GM12873 (cell line): ENCODE data around the gene BOD1.

ENCODE experiments used
- TF ChIP-seq, protein P1 (sequence below): IDR thresholded peaks from 2 replicates; pipeline ENCODE4 v1.5.1; 2012; ENCODE audit warnings: low read depth, mild to moderate bottlenecking, moderate library complexity, low read length, control low read depth; ENCODE audit not compliant: insufficient read depth; ENCODE audit errors: missing control alignments

Gene BOD1

DNA sequence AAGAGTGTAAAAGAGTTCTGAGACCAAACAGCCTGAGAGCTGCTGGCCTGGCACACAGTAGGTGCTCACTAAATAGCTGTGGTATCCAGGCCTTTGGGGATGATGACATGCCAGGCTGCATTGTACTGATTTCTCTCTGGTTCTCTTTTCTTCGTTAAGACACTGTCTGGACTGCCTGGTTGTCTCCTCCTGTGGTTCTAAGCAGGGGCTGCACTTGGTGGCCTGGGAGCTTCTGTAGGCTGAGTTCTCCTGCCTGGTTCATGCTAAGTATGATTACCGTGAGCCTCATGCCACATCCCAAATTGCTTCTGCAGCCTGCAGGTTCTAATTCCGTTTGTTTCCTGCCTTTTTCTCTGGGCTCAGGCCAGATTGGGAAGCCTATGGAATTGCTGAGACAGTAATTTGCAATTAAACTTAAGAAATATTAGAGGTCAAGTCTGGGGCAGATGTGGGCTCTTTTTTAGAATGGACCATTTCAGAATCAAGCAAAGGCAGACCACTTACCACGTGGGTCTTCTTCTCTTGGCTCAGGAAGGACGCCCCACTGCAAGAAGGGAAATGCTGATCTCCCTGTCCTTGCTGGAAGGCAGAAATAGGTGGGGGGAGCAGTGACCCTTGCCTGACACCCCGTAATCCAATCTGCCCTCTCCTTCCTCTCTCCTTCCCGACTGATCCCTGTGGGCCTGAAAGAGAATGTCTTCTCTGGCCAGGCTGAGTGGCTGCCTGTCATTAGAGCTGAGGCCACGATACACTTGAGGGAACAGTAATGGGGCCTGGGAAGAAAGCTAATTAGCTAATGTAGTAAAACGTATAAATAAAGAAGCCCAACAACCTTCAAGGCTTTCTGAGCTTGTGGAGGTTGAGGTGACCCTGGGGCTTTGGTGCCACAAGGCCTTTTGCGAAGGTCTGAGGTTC lies 21.9 kb upstream of the BOD1 start:
- TF ChIP-seq, protein P1, sequence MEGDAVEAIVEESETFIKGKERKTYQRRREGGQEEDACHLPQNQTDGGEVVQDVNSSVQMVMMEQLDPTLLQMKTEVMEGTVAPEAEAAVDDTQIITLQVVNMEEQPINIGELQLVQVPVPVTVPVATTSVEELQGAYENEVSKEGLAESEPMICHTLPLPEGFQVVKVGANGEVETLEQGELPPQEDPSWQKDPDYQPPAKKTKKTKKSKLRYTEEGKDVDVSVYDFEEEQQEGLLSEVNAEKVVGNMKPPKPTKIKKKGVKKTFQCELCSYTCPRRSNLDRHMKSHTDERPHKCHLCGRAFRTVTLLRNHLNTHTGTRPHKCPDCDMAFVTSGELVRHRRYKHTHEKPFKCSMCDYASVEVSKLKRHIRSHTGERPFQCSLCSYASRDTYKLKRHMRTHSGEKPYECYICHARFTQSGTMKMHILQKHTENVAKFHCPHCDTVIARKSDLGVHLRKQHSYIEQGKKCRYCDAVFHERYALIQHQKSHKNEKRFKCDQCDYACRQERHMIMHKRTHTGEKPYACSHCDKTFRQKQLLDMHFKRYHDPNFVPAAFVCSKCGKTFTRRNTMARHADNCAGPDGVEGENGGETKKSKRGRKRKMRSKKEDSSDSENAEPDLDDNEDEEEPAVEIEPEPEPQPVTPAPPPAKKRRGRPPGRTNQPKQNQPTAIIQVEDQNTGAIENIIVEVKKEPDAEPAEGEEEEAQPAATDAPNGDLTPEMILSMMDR, result no peak

DNA sequence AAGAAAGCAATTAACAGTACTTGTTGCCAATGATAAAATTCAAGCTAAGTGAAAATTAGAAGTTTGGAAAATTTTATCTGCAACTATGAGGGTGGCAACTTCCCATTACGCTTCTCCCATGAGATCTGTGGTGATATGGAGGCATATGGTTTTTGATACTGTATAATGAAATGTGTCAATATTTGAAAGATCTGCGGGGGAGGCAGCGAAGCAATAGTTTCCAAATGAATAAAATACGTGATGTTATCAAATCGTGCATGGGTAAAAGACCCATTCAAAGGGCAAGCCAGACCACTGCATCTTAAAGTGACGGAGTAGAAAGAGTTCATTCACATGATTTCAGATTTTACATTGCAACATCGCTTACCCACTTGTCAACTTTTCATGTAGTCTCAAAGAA lies 20.9 kb upstream of the BOD1 start:
- TF ChIP-seq, protein P1, result no peak

DNA sequence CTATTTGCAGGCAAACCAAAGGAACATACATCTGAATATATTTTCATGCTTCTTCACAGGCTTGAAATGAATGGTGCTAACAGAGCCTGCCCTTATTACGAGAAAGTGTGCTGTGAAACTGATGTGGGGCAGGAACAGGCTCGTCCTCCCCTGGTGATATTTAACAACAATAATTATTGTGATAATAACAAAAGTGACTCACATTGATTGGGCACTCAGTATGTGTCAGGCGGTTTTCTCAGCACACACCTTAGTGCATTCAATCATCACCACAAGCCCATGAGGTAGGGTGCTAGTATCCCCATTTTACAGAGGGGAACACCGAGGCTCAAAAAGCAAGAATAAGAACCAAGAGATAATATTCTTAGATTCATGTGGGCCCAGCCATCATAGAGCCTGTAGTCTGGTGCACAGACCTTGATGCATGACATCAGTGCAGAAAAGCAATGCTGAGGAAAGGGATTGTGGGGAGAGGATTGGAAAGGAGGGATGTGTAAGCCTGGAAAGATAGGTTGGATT lies 18.1 kb upstream of the BOD1 start:
- TF ChIP-seq, protein P1, result no peak

DNA sequence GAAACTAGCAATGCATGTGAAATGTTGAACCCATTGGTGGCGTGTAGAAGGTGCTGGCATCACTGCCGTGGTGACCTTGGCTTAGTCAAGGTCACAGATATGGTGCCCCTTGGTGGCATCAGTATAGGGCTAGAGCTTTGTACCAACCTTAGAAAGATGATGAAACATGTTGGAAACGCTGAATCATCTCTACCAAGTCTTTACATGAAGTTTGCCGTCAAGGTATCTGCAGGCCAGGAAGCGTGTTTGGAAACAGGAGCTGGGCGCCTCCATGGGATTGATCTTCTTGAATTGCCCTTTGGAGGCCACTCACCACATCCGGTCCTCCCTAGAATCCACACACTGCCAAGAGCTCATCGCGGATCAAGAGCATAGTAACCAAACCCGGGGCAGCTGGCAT lies 16.9 kb upstream of the BOD1 start:
- TF ChIP-seq, protein P1, result no peak

DNA sequence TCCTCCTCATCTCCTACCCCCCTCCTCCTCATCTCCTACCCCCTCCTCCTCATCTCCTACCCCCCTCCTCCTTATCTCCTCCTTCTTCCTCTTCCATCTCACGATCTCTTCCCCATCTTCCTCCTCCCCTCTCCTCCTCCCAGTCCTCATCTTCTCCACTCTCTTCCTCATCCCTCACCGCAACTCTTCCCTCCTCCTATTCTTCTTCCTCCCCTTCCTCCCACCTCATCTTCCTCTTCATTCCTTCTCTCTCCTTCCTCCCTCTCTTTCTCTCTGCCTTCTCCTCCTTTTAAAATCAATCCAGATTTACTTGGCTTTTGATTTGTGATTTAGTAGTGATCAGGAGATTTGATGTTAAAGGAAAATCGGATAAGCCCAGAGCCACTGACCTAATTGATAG lies 15.0 kb upstream of the BOD1 start:
- TF ChIP-seq, protein P1, result no peak

DNA sequence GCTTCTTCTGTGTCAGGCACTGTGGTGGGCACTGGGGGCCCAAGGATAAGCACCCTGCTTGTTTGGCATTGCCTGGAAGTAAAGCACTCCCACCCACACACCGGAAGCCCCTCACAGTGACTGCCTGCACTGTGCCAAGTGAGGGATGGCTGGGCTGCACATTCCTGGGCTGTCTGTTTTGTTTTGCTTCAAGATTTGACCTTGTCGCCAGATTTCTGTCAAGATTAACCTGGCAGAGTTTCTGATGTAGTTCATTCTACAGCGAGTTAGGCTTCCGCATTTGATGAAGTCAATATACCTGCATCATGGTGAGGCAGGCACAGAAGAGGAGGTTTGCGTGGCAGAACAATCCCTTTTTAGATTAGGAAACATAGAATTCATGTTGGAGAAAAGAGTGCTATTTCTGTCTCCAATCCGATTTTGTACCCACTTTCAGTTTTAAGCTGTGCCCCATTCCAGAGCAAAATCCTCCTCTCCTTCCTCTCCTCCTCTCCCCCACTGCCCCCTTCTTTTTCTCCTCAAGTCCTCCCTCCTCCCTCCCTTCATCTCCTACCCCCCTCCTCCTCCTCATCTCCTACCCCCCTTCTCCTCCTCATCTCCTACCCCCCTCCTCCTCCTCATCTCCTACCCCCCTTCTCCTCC lies 14.4 kb upstream of the BOD1 start:
- TF ChIP-seq, protein P1, result no peak

DNA sequence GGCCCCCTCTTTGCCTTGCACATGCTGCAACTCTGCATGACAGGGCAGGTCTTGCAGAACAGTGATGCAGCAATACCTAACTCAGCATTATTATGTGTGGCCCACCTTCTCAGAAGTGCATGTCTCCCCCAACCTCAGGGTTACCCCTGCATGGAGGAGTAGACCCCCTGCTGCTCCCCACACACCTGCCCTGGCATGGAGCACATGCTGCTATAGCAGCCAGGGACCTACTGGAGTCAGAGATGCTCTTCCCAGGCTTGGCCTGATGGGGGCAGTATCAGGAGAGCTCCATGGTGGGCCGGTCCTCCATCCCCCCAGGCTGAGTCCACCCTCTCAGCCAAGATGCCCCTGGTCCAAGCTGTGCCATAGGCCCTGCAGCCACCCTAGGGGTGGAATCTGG lies 13.2 kb upstream of the BOD1 start:
- TF ChIP-seq, protein P1, result peak; percentile 71
